SU-DHL-6 (cell line): Measurements from ENCODE around the gene MAPKAPK2.

Source experiments
- EZH2phosphoT487 ChIP-seq: fragments of 200-600 bp; sonication (generic), shearing (Covaris generic); conservative IDR thresholded peaks from 2 replicates; pipeline ENCODE4 v1.6.1; 2018; ENCODE audit warnings: mild to moderate bottlenecking, antibody characterized with exemption, low read length, moderate library complexity, mixed read lengths
- TF ChIP-seq, protein P1 (sequence below): fragments of 200-600 bp; sonication (generic); IDR thresholded peaks from one replicate; pipeline ENCODE4 v1.5.1; 2017; ENCODE audit warnings: antibody characterized with exemption, mild to moderate bottlenecking, low read length, moderate library complexity; ENCODE audit not compliant: insufficient read depth, poor library complexity, severe bottlenecking

DNA sequence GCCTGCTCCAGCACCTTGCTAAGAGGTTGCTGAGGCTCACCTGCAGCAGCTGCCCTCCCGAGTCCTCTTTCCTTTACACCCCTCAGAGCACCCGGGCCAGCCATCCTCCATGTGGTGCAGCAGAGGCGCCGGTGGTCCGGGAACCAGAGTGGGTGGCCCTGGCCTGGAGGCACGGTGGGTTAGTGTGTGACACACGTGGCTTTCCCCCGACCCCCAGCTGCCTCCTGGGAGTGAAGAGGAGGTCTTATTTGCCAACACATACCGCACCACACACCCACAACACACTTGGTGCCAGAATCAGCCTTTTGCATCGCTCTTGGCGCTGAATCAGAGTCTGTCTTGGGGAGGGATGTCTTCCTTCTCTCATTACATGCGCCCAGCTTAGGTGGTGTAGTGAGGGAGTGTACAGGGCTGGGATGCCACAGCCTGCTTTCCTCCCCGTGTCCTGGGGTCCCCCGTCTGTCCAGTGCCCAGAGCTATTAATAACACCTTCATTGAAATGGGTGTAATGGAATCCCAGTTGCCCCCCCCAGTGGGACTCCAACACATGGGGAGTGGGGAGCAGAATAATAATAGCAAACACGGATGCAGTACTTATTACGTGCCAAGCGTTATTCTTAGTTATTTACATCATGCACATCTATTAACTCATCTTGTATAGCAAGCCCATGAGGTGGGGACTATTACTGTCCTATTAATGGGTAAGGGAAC is 38.2 kb downstream of the MAPKAPK2 start:
- TF ChIP-seq, protein P1, sequence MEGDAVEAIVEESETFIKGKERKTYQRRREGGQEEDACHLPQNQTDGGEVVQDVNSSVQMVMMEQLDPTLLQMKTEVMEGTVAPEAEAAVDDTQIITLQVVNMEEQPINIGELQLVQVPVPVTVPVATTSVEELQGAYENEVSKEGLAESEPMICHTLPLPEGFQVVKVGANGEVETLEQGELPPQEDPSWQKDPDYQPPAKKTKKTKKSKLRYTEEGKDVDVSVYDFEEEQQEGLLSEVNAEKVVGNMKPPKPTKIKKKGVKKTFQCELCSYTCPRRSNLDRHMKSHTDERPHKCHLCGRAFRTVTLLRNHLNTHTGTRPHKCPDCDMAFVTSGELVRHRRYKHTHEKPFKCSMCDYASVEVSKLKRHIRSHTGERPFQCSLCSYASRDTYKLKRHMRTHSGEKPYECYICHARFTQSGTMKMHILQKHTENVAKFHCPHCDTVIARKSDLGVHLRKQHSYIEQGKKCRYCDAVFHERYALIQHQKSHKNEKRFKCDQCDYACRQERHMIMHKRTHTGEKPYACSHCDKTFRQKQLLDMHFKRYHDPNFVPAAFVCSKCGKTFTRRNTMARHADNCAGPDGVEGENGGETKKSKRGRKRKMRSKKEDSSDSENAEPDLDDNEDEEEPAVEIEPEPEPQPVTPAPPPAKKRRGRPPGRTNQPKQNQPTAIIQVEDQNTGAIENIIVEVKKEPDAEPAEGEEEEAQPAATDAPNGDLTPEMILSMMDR, result no peak
- TF ChIP-seq EZH2phosphoT487, result no peak
